Natural killer cell (primary cell): ENCODE data around the gene ANKRD22. TPM values are rescaled to one million over a fixed set of nuclear protein-coding genes. Genes with fewer than 3 reads are reported as not detected.
"Not testable (repeated sequence)": the region's sequence is repeated elsewhere in the genome, so short reads cannot be mapped to it uniquely, and the experiment has no call there.

ENCODE experiments used
- ATAC-seq, 3 donors: fragments of 150-1000 bp in 2 of 3; fragments of 200-7000 bp in 1 of 3; cut with Tn5 transposase; 1 replicate in 1 of 3; 2 replicates in 2 of 3; pipeline ENCODE4 v1.10.0; 2021; ENCODE audit warnings: mild to moderate bottlenecking in 2 of 3, moderate library complexity in 2 of 3
- DNase-seq, 2 donors: peaks; one replicate each; pipeline versions ENCODE4 v3.0.0 to v3.0.0-alpha.2; 2013 to 2021; ENCODE audit warnings: mixed read lengths in 1 of 2
- H3K27ac ChIP-seq: one replicate; pipeline ENCODE4 v1.5.1; 2013; ENCODE audit warnings: mild to moderate bottlenecking, low read length
- H3K27me3 ChIP-seq: one replicate; pipeline ENCODE4 v1.6.1; 2013; ENCODE audit warnings: low read length; ENCODE audit not compliant: control insufficient read depth, insufficient read depth
- H3K36me3 ChIP-seq: one replicate; pipeline ENCODE4 v1.6.1; 2013; ENCODE audit warnings: low read length; ENCODE audit not compliant: control insufficient read depth, insufficient read depth
- H3K4me1 ChIP-seq: one replicate; pipeline ENCODE4 v1.6.1; 2013; ENCODE audit warnings: low read length; ENCODE audit not compliant: control insufficient read depth, insufficient read depth
- H3K4me3 ChIP-seq: one replicate; pipeline ENCODE4 v1.5.1; 2013; ENCODE audit warnings: low read length
- H3K9me3 ChIP-seq: one replicate; pipeline ENCODE4 v1.6.1; 2013; ENCODE audit warnings: low read length; ENCODE audit not compliant: control insufficient read depth, insufficient read depth
- H3K27ac Mint-ChIP-seq, 2 donors: one replicate each; pipeline ENCODE4 v1.8.0; 2022; ENCODE audit warnings: mild to moderate bottlenecking in 2 of 2, mixed read lengths in 2 of 2, moderate library complexity in 1 of 2
- H3K27me3 Mint-ChIP-seq, 2 donors: one replicate each; pipeline ENCODE4 v1.8.0; 2022; ENCODE audit warnings: low read depth in 2 of 2, mixed read lengths in 2 of 2
- H3K36me3 Mint-ChIP-seq: one replicate; pipeline ENCODE4 v1.8.0; 2022; ENCODE audit warnings: mixed read lengths
- H3K4me1 Mint-ChIP-seq, 2 donors: one replicate each; pipeline ENCODE4 v1.8.0; 2022; ENCODE audit warnings: mixed read lengths in 2 of 2
- H3K4me3 Mint-ChIP-seq: one replicate; pipeline ENCODE4 v1.8.0; 2022; ENCODE audit warnings: mild to moderate bottlenecking, moderate library complexity, mixed read lengths
- H3K9me3 Mint-ChIP-seq, 2 donors: one replicate each; pipeline ENCODE4 v1.8.0; 2022; ENCODE audit warnings: mixed read lengths in 2 of 2
- WGBS: methylation state at CpG from one replicate; pipeline ENCODE4 v1.1.7; 2013; ENCODE audit warnings: missing lambda C conversion rate; ENCODE audit not compliant: insufficient coverage; 5-methylcytosine and 5-hydroxymethylcytosine counted together
- intact Hi-C: fragments of 100-400 bp; cut with micrococcal nuclease; formaldehyde crosslinking; loops from one replicate; pipeline ENCODE4 v1.14.2; 2022
- total RNA-seq, 4 donors: library from RNA; stranded (reverse); fragments of 120-200 nt in 1 of 4; gene quantifications; one replicate each; pipeline versions ENCODE4 v1.2.3 to v1.2.4, GENCODE V29; 2013 to 2022
- TF ChIP-seq, protein P1 (sequence below): fragments of 200-600 bp; IDR thresholded peaks from one replicate; pipeline ENCODE4 v1.8.0; 2022; ENCODE audit warnings: antibody characterized with exemption

ANKRD22 gene
- total RNA-seq, 3 donors from 2014 or later (not counting 1 experiment from before 2014, with no cell fraction given): not detected

DNA sequence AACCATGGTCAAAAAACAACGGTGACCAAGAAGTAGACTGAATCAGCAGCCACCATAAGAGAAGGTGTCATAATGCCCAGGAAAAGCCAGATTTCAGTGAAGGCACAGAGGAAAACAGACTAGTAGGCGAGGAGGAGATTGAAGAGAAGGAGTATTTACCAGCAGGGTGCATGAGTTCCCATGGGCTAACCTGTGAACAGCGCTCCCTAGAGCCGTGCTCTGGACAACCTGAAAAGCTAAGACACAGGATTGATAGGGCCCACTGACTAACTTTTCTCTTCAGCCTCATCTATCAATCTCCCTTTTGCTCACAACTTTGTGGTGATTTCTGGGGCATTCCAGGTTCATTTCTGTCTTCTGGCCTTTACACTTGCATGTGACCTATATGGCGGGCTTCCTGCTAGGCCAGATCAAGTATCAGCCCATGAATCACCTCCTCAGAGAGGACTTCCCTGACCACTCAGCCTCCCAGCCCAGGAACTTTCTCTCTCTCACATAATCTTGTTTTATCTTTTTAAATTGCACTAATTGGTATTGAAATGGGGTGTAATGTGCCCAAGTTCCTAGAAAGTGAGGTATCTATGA, 12.8 kb downstream of the ANKRD22 start:
- no peaks in the 10 kb centered on the region for H3K9me3 Mint-ChIP-seq
- WGBS: 85% methylated on average over 5 of the region's 5 CpGs
- no peak for ATAC-seq

GRCh38 chr10:88837632-88838031, 14.0 kb downstream of the ANKRD22 start:
- H3K4me1 Mint-ChIP-seq: peaks cover 13 to 15% of the 10 kb centered on the region in 2 donors
- H3K27me3 ChIP-seq, H3K27ac Mint-ChIP-seq, H3K4me3 Mint-ChIP-seq, DNase-seq, H3K36me3 ChIP-seq, H3K27ac ChIP-seq, H3K4me3 ChIP-seq, ATAC-seq, H3K4me1 ChIP-seq, H3K27me3 Mint-ChIP-seq, H3K9me3 ChIP-seq, H3K36me3 Mint-ChIP-seq, H3K9me3 Mint-ChIP-seq: not testable (repeated sequence)
- intact Hi-C loops: loop anchor here (5.0 kb wide), 1 partner anchor 155 kb away; the partner anchor contains the start of gene FAS

More for the DNA sequence above, 12.8 kb downstream of the ANKRD22 start:
- DNase-seq: no peak
- TF ChIP-seq, protein P1, sequence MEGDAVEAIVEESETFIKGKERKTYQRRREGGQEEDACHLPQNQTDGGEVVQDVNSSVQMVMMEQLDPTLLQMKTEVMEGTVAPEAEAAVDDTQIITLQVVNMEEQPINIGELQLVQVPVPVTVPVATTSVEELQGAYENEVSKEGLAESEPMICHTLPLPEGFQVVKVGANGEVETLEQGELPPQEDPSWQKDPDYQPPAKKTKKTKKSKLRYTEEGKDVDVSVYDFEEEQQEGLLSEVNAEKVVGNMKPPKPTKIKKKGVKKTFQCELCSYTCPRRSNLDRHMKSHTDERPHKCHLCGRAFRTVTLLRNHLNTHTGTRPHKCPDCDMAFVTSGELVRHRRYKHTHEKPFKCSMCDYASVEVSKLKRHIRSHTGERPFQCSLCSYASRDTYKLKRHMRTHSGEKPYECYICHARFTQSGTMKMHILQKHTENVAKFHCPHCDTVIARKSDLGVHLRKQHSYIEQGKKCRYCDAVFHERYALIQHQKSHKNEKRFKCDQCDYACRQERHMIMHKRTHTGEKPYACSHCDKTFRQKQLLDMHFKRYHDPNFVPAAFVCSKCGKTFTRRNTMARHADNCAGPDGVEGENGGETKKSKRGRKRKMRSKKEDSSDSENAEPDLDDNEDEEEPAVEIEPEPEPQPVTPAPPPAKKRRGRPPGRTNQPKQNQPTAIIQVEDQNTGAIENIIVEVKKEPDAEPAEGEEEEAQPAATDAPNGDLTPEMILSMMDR: no peak
- Mint-ChIP-seq H3K36me3 (no peaks in the 10 kb centered on the region), H3K27ac (no peak overlapping the region), H3K4me3 (no peak overlapping the region), H3K27me3 (peaks cover under 1 to 3% of the 10 kb centered on the region in 2 donors), H3K4me1 (peaks cover 2% of the 10 kb centered on the region in 2 donors)
- Histone ChIP-seq H3K36me3 (no peaks in the 10 kb centered on the region), H3K4me3 (no peak overlapping the region), H3K9me3 (no peaks in the 10 kb centered on the region), H3K27me3 (no peaks in the 10 kb centered on the region), H3K27ac (no peak overlapping the region), H3K4me1 (no peaks in the 10 kb centered on the region)
- intact Hi-C loops: loop anchor here (5.0 kb wide), 1 partner anchor 153 kb away; the partner anchor contains the start of gene FAS

DNA sequence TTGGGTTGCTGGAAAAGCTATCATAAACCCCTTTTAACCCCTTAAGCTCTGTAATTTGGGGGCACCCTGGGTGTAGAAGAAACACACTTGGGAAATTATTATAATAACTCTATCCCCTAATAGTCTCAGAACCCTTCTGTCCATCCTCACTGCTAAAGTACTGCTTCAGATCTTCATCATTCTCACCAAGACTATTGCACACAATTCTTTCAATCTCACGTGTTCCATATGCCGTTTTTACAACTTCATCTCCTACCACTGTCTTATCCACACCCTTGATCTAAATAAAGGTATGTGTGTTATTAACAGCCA, 15.8 kb downstream of the ANKRD22 start:
- Histone ChIP-seq H3K27me3 (no peaks in the 10 kb centered on the region), H3K4me3 (no peak overlapping the region), H3K36me3 (no peaks in the 10 kb centered on the region), H3K9me3 (no peaks in the 10 kb centered on the region), H3K27ac (no peak overlapping the region), H3K4me1 (peaks cover 5% of the 10 kb centered on the region)
- Mint-ChIP-seq H3K27ac (no peak overlapping the region), H3K4me3 (no peak overlapping the region), H3K27me3 (no peaks in the 10 kb centered on the region), H3K9me3 (no peaks in the 10 kb centered on the region), H3K4me1 (peaks cover 25 to 27% of the 10 kb centered on the region in 2 donors), H3K36me3 (no peaks in the 10 kb centered on the region)
- peak in 2 of 3 donors; percentile 8 to 17 for ATAC-seq
- WGBS: 25% methylated on average over 1 of the region's 2 CpGs
- intact Hi-C loops: loop anchor here (1.0 to 5.0 kb wide), 3 partner anchors 45 to 156 kb away; partner anchors contain the start of genes FAS and STAMBPL1
- no peak for DNase-seq
- TF ChIP-seq, protein P1: peak; percentile 50

DNA sequence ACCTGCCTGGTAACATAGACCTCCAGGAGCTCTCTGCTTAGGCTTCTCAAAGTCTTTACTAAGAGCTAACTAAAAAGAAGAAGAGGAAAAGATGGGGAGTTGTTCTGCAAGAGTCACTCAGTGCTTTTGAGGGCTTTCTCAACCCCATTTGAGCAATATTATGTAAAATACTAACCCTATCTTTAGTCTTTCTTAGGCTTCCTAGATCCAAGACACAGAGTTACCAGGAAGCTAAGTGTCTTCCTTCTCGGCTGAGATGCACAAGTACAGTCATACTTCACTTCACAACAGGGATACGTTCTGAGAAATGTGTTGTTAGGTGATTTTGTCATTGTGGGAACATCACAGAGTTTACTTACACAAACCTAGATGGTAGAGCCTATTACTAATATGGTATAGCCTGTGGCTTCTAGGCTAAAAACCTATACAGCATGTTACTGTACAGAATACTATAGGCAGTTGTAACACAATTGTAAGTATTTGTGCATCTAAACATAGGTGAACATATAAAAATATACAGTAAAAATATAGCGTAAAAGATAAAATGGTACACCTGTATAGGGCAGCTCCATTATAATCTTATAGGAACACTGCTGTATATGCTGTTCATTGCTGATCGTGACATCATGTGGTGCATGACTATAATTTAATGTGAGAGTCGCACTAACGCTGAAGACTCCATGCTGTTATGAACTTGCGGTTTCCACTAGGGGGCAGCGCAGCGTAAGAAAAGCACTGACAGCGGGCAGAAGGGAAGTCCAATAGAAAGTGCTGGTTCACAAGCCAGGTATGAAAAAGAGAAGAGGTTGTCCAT, 16.3 kb downstream of the ANKRD22 start:
- no peaks in the 10 kb centered on the region for H3K36me3 Mint-ChIP-seq
- no peaks in the 10 kb centered on the region for H3K9me3 Mint-ChIP-seq
- H3K27me3 Mint-ChIP-seq: no peaks in the 10 kb centered on the region
- intact Hi-C loops: loop anchor here (1.0 to 5.0 kb wide), 3 partner anchors 45 to 157 kb away; partner anchors contain the start of genes FAS and STAMBPL1
- TF ChIP-seq, protein P1: peak; percentile 94
- peaks cover 28 to 30% of the 10 kb centered on the region in 2 donors for H3K4me1 Mint-ChIP-seq
- no peaks in the 10 kb centered on the region for H3K9me3 ChIP-seq
- H3K27me3 ChIP-seq: no peaks in the 10 kb centered on the region
- ATAC-seq (peak; percentile 94 to 97 (median 96)), DNase-seq (peak; percentile 76 to 94)
- H3K4me1 ChIP-seq: peaks cover 5% of the 10 kb centered on the region
- no peak overlapping the region for H3K27ac Mint-ChIP-seq
- no peak overlapping the region for H3K4me3 Mint-ChIP-seq
- H3K27ac ChIP-seq: no peak overlapping the region
- H3K4me3 ChIP-seq: no peak overlapping the region
- 0% methylated on average over 7 of the region's 10 CpGs for WGBS
- H3K36me3 ChIP-seq: no peaks in the 10 kb centered on the region
